Measurements from ENCODE around the gene NUBP2. TPM values are rescaled to one million over a fixed set of nuclear protein-coding genes. Genes with fewer than 3 reads are reported as not detected.

NUBP2 gene
- total RNA-seq, 1 experiment from 2014 or later, result 69.4 TPM

DNA sequence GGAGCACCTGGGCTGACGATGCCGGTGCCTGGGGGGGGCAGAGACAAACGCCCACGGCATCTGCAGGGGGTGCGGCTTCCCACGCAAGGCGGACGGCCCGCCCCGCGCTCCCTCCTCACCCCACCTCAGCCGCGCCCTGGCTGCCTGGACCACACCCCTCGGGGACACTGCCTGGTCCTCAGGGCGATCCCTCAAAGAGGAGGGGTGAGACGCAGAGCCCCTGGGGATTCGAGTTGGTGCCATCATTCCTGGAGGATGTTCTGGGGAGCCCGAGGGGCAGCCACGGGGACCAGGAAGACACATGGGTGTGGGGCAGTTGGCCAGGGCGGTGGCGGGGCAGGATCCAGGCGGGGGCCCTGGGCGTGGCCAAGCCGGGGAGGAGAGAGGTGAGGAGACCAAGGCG is 6.9 kb downstream of the NUBP2 start:
- Histone ChIP-seq H3T11ph (ENCODE audit: low read length) (no peak overlapping the region), H2BK120ac (ENCODE audit: low read depth, low read length, poor library complexity, severe bottlenecking) (no peak overlapping the region), H2BK12ac (ENCODE audit: insufficient read length, low read depth, low read length) (no peak overlapping the region), H3K56ac (ENCODE audit: insufficient read length, low read depth, low read length) (no peak overlapping the region), H4K5ac (ENCODE audit: insufficient read length, low read depth, low read length) (no peak overlapping the region), H4K20me1 (ENCODE audit: control insufficient read depth, insufficient read depth, insufficient read length) (no peaks in the 10 kb centered on the region), H3K9me3 (ENCODE audit: control insufficient read depth, low read depth, low read length) (no peaks in the 10 kb centered on the region), H4K91ac (ENCODE audit: insufficient read length, low read depth, low read length) (no peak overlapping the region), H4K8ac (replicated peaks; ENCODE audit: insufficient read length, low read depth, low read length) (no peak overlapping the region), H3K4ac (ENCODE audit: low read depth, low read length) (no peak overlapping the region), H3K18ac (ENCODE audit: insufficient read length, low read depth, low read length) (no peak overlapping the region), H3K23ac (ENCODE audit: insufficient read length, low read depth, low read length) (no peak overlapping the region), H3K27me3 (ENCODE audit: insufficient read depth, low read length) (no peaks in the 10 kb centered on the region), H3K9ac (ENCODE audit: extremely low read depth, insufficient read length, low read length) (no peak overlapping the region), H3K4me1 (ENCODE audit: insufficient read depth, low read length) (no peaks in the 10 kb centered on the region), H3K79me2 (ENCODE audit: insufficient read depth, low read length) (peaks cover 5% of the 10 kb centered on the region; the same call in 1 of the 2 replicates), H3K4me2 (ENCODE audit: insufficient read depth, insufficient read length, low read length) (no peak overlapping the region), H2BK5ac (ENCODE audit: insufficient read length, low read length) (no peak overlapping the region), H2AK5ac (ENCODE audit: insufficient read length, low read length) (no peak overlapping the region), H3K23me2 (ENCODE audit: insufficient read length, low read depth, low read length, poor library complexity, severe bottlenecking) (no peaks in the 10 kb centered on the region), H3K27ac (ENCODE audit: insufficient read length, low read depth, low read length) (no peak overlapping the region), H3K14ac (ENCODE audit: insufficient read depth, low read length) (no peak overlapping the region), H3K79me1 (ENCODE audit: insufficient read depth, low read depth, low read length, poor library complexity, severe bottlenecking) (peaks cover 5% of the 10 kb centered on the region), H2AFZ (ENCODE audit: low read length) (no peak overlapping the region), H2BK15ac (ENCODE audit: low read depth, low read length) (no peak overlapping the region), H2BK20ac (ENCODE audit: low read depth, low read length, poor library complexity, severe bottlenecking) (no peak overlapping the region)
- Mint-ChIP-seq H3K27ac (no peak overlapping the region), H3K4me1 (peaks cover 0 to 2% of the 10 kb centered on the region in 2 experiments; a peak in 1 of 4 replicates), H3K4me3 (no peak overlapping the region), H3K9me3 (no peaks in the 10 kb centered on the region), H3K36me3 (ENCODE audit: insufficient read depth in 1 of 3, low read depth in 3 of 3) (peaks cover 5 to 17% (median 11%) of the 10 kb centered on the region in 3 experiments; a peak in 6 of 7 replicates), H3K27me3 (ENCODE audit: low read depth) (no peaks in the 10 kb centered on the region)
- DNase-seq, result no peak
- TF ChIP-seq, protein P1, sequence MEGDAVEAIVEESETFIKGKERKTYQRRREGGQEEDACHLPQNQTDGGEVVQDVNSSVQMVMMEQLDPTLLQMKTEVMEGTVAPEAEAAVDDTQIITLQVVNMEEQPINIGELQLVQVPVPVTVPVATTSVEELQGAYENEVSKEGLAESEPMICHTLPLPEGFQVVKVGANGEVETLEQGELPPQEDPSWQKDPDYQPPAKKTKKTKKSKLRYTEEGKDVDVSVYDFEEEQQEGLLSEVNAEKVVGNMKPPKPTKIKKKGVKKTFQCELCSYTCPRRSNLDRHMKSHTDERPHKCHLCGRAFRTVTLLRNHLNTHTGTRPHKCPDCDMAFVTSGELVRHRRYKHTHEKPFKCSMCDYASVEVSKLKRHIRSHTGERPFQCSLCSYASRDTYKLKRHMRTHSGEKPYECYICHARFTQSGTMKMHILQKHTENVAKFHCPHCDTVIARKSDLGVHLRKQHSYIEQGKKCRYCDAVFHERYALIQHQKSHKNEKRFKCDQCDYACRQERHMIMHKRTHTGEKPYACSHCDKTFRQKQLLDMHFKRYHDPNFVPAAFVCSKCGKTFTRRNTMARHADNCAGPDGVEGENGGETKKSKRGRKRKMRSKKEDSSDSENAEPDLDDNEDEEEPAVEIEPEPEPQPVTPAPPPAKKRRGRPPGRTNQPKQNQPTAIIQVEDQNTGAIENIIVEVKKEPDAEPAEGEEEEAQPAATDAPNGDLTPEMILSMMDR (conservative IDR thresholded peaks at IDR 0.05), result no peak
- WGBS (ENCODE audit: extremely low coverage, insufficient read length, low lambda C conversion rate), result no CpG with 5 or more reads among the region's 25 CpGs

All from H9 (cell line).